ENCODE measurements around the gene APMAP. TPM values are rescaled to one million over a fixed set of nuclear protein-coding genes. Genes with fewer than 3 reads are reported as not detected.

APMAP gene
- total RNA-seq, 4 donors from 2014 or later, result 24.2 to 108 (median 29.3) TPM

DNA sequence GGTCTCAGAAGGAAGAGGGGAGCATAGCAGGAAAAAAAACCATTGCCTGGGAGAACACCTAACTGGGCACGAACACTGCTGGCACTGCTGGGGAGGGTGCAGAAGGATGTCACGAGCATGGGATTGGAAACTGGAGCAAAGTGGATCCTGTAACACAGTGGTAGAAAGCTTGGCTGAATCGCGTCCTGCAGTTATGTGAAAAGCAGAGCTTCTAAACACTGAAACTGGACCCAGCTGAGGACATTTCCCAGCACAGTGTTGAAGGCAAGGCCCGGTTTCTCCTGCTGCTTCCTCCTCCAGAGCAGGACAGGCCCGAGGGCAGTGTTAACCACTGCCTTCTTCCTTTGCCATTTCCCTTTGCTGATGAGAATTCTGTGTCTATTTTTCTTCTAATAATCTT lies 6.7 kb downstream of the APMAP start:
- H3K4me1 ChIP-seq, result peaks cover 45 to 46% of the 10 kb centered on the region in 2 donors
- H3K27ac ChIP-seq, result peak overlapping the region; percentile 72 to 84 (median 80)
- in situ Hi-C loops (cut with MboI; ENCODE audit: low sequenced_read_pairs in 4 of 4) (loop anchor here (25.0 kb wide), 5 partner anchors 201 to 1349 kb away; partner anchors contain the start of genes CST3 (in 1 of the 4) and ENTPD6 (in 1 of the 4)), intact Hi-C loops (cut with DNase I; ENCODE audit: low total_unique reads) (no loop called here)
- H3K4me3 ChIP-seq, result no peak overlapping the region
- peak; percentile 26 to 68 for DNase-seq
- peaks cover 0 to 13% of the 10 kb centered on the region in 2 donors for H3K36me3 ChIP-seq
- TF ChIP-seq CTCF (IDR thresholded peaks at IDR 0.05 in 4 of 5, conservative IDR thresholded peaks at IDR 0.05 in 1 of 5) (no peak), POLR2A (IDR thresholded peaks at IDR 0.05) (no peak)
- no peaks in the 10 kb centered on the region for H3K27me3 ChIP-seq
- peak; percentile 85 to 87 for ATAC-seq
- no peaks in the 10 kb centered on the region for H3K9me3 ChIP-seq

- in situ Hi-C loops (cut with MboI; ENCODE audit: low sequenced_read_pairs in 4 of 4), result loop anchor here (25.0 kb wide), 5 partner anchors 202 to 1348 kb away; partner anchors contain the start of genes CST3 (in 1 of the 4) and ENTPD6 (in 1 of the 4)
- H3K4me3 ChIP-seq, result no peak overlapping the region
- H3K27ac ChIP-seq, result peak overlapping the region; percentile 72 to 84 (median 80)
- ATAC-seq, result no peak
- H3K4me1 ChIP-seq, result peaks cover 45% of the 10 kb centered on the region in 2 donors
- intact Hi-C loops (cut with DNase I; ENCODE audit: low total_unique reads), result no loop called here
- H3K27me3 ChIP-seq, result no peaks in the 10 kb centered on the region
- no peaks in the 10 kb centered on the region for H3K9me3 ChIP-seq
- TF ChIP-seq CTCF (IDR thresholded peaks at IDR 0.05 in 4 of 5, conservative IDR thresholded peaks at IDR 0.05 in 1 of 5) (no peak), POLR2A (IDR thresholded peaks at IDR 0.05) (no peak)
- peaks cover 0 to 20% of the 10 kb centered on the region in 2 donors for H3K36me3 ChIP-seq
- DNase-seq, result no peak
These were observed 7.5 kb downstream of the APMAP start for GRCh38 chr20:24984961-24985640.

DNA sequence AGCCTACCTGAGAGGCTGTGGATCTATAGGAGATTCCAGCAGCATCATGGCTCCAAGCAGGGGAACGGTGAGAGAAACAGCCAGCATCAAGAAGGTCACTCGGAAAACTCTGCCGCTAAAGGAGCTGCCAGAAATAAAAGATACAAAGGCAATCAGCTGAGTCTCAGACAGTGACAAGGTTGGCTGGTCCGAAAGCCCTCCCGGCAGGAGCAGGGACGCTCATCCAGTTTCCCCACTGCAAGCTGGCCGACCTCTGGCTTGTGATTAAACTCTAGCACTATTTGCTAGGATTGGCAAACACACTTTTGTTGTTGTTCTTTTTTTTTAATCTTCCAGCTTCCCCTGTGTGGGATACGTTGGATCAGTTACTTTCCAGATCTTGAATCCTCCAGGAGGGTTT lies 8.7 kb downstream of the APMAP start:
- TF ChIP-seq POLR2A (IDR thresholded peaks at IDR 0.05) (no peak), CTCF (IDR thresholded peaks at IDR 0.05 in 4 of 5, conservative IDR thresholded peaks at IDR 0.05 in 1 of 5) (no peak)
- in situ Hi-C loops (cut with MboI; ENCODE audit: low sequenced_read_pairs in 4 of 4), result loop anchor here (25.0 kb wide), 5 partner anchors 203 to 1347 kb away; partner anchors contain the start of genes CST3 (in 1 of the 4) and ENTPD6 (in 1 of the 4)
- Histone ChIP-seq H3K27me3 (no peaks in the 10 kb centered on the region), H3K4me3 (no peak overlapping the region), H3K27ac (no peak overlapping the region), H3K36me3 (peaks cover 0 to 20% of the 10 kb centered on the region in 2 donors), H3K9me3 (no peaks in the 10 kb centered on the region), H3K4me1 (peaks cover 39 to 42% of the 10 kb centered on the region in 2 donors)
- DNase-seq, result no peak
- ATAC-seq, result no peak
- intact Hi-C loops (cut with DNase I; ENCODE audit: low total_unique reads), result no loop called here

DNA sequence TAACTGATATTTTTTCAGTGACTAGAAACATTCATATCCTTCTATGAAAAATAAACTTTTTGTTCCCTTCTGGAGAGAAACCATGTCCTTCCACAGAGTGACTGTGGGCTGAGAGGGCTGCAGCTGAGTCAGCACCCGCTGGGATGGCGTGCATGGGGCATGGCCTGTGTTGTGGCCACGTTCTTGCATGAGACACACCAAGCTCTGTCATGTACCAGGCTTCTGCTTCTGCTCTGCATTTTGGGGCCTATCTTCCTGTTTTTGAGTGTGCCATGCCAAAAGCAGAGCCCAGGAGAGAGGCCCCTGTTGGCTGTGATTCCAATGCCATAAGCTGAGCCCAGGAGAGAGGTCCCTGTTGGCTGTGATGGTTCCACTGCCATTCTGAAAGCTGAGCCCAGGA lies 10.8 kb downstream of the APMAP start:
- H3K9me3 ChIP-seq, result no peaks in the 10 kb centered on the region
- in situ Hi-C loops (cut with MboI; ENCODE audit: low sequenced_read_pairs in 4 of 4), result loop anchor here (25.0 kb wide), 5 partner anchors 206 to 1344 kb away; partner anchors contain the start of genes CST3 (in 1 of the 4) and ENTPD6 (in 1 of the 4)
- no peaks in the 10 kb centered on the region for H3K27me3 ChIP-seq
- H3K36me3 ChIP-seq, result peaks cover 0 to 23% of the 10 kb centered on the region in 2 donors
- H3K4me1 ChIP-seq, result peaks cover 27 to 28% of the 10 kb centered on the region in 2 donors
- no peak overlapping the region for H3K27ac ChIP-seq
- ATAC-seq (no peak), DNase-seq (no peak)
- intact Hi-C loops (cut with DNase I; ENCODE audit: low total_unique reads), result no loop called here
- H3K4me3 ChIP-seq, result no peak overlapping the region
- TF ChIP-seq CTCF (IDR thresholded peaks at IDR 0.05 in 4 of 5, conservative IDR thresholded peaks at IDR 0.05 in 1 of 5), result no peak
- no peak for TF ChIP-seq POLR2A (IDR thresholded peaks at IDR 0.05)

All from gastrocnemius medialis (tissue), 4 donors.